Heart left ventricle (tissue), 13 donors: Measurements from ENCODE around the gene IKZF3.

ENCODE experiments used
- POLR2A ChIP-seq, 2 donors: fragments of 450-650 bp; IDR thresholded peaks; one replicate each; pipeline ENCODE4 v1.6.1; 2017; ENCODE audit warnings: antibody characterized with exemption in 2 of 2, mild to moderate bottlenecking in 2 of 2, moderate library complexity in 2 of 2
- TF ChIP-seq, protein P1 (sequence below), 12 donors: fragments of 200-600 bp; sonication (generic) in 4 of 12; IDR thresholded peaks; one replicate each; pipeline versions ENCODE4 v1.5.0 to v1.8.0; 2018 to 2022; ENCODE audit warnings: antibody characterized with exemption in 12 of 12, mild to moderate bottlenecking in 5 of 12
- donor health status: ischemic (EF 13 %, LVEDD 7.1; RV severe dilation, severe dysfunction).
- donor health status: DM: no; HTN: yes; CAD: no.
- donor health status: DM: no; HTN: no; CAD: no.
- donor health status: ischemic (EF 25% LVEDD 6.9; RV normal size, moderate dysfunction).
- donor health status: ischemic (EF 25% LVEDD 5.7; RV mildly dilated, moderate dysfunction).
- donor health status: ischemic (EF 35%, LVEDD 5.7; RV mildly dilated, moderate dysfunction).
- donor health status: nonischemic (EF 11% LVEDD 7.7; RV severe dilation, severe dysfunction).
- donor health status: DM: yes; HTN: yes; CAD: no.
- donor health status: PGD.
- donor health status: ischemic (EF 29% LVEDD 5.4; RV normal size, mild dysfunction).
- donor health status: nonischemic (EF 23%, LVEDD 6.1; RV moderate dilation, normal function).

DNA sequence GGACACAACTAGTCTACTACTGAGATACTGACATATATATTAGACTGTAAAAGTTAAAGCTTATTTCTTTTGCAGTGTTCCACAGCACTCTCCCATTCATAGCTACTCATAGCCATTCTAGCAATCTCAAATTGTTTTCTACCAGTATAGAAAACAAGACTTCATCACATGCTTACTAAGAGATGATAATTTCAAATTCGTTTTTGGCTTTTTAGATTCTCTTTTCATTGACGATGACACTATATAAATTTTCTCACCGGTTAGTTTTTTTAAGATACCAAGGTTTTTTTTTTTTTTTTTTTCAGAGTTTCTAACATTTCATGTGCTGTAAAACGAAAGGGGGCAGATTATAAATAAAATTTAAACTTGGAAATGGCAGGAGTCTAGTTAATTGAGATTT, 17.9 kb downstream of the IKZF3 start:
- TF ChIP-seq, protein P1, sequence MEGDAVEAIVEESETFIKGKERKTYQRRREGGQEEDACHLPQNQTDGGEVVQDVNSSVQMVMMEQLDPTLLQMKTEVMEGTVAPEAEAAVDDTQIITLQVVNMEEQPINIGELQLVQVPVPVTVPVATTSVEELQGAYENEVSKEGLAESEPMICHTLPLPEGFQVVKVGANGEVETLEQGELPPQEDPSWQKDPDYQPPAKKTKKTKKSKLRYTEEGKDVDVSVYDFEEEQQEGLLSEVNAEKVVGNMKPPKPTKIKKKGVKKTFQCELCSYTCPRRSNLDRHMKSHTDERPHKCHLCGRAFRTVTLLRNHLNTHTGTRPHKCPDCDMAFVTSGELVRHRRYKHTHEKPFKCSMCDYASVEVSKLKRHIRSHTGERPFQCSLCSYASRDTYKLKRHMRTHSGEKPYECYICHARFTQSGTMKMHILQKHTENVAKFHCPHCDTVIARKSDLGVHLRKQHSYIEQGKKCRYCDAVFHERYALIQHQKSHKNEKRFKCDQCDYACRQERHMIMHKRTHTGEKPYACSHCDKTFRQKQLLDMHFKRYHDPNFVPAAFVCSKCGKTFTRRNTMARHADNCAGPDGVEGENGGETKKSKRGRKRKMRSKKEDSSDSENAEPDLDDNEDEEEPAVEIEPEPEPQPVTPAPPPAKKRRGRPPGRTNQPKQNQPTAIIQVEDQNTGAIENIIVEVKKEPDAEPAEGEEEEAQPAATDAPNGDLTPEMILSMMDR (IDR thresholded peaks at IDR 0.05): no peak
- no peak for TF ChIP-seq POLR2A (IDR thresholded peaks at IDR 0.05)
